Measurements from ENCODE around the gene PROB1. TPM values are rescaled to one million over a fixed set of nuclear protein-coding genes. Genes with fewer than 3 reads are reported as not detected.

PROB1 gene
- polyA plus RNA-seq, 1 donor from 2014 or later, result 0.74 TPM

DNA sequence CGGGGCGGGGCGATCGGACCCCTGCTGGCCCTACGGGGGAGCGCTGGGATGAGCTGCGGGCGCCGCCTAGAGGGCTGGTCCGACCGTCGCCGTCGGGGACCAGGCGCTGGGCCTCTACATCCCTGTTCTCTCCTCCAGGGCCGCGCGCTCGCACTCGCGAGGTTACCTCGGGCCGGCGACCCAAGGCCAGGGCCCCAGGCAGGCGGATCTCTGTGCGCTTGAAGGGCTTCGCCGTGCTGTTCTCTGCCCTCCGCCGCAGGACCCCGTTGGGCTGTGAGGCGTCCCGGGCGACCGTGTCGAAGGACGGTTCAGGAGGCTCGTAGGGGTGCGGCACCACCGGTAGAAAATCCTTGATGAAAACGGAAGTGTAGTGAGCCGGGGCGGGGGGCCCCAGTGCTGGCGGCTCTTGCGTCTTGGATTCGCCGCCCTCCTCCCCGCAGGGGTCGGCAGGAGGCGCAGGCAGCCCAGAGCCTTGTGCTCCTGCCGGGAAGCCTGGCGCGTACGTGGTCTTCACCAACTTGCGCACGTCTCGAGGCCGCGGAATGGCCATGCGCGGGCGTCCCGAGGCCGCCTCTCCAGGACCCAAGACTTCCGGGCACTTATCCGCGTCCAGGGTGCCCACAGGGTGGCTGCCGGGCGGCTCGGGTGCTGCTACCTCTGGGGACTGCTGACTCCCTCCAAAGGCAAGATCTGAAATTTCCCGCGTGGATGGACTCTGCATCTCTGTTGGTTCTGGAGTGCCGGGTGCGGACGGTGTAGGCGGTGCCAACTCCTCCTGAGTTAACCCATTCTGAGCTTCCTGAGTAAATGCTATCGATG lies 2.0 kb downstream of the PROB1 start:
- Histone ChIP-seq H3K4me3 (ENCODE audit: low read length) (peak overlapping the region; percentile 55), H3K9me3 (ENCODE audit: low read length) (no peaks in the 10 kb centered on the region), H3K4me2 (ENCODE audit: low read length) (no peak overlapping the region), H4K20me1 (ENCODE audit: insufficient read depth) (no peaks in the 10 kb centered on the region), H3K9me2 (ENCODE audit: insufficient read depth, low read length) (no peaks in the 10 kb centered on the region), H3K9ac (ENCODE audit: low read length) (no peak overlapping the region), H3K27ac (ENCODE audit: low read length) (no peak overlapping the region), H2AFZ (ENCODE audit: low read depth, low read length) (no peak overlapping the region), H3K27me3 (ENCODE audit: insufficient read depth, low read depth, low read length) (peaks cover 50% of the 10 kb centered on the region), H3K79me2 (replicated peaks; ENCODE audit: insufficient read depth, low read length) (no peaks in the 10 kb centered on the region), H3K36me3 (ENCODE audit: insufficient read depth, low read length) (no peaks in the 10 kb centered on the region), H3F3A (ENCODE audit: insufficient read depth, low read length, poor library complexity, severe bottlenecking) (no peaks in the 10 kb centered on the region)
- TF ChIP-seq EP300 (conservative IDR thresholded peaks at IDR 0.05; ENCODE audit: poor library complexity, severe bottlenecking) (no peak), POLR2AphosphoS5 (IDR thresholded peaks at IDR 0.05) (no peak), SMC3 (conservative IDR thresholded peaks at IDR 0.05; ENCODE audit: poor library complexity) (no peak), MXI1 (conservative IDR thresholded peaks at IDR 0.05; ENCODE audit: poor library complexity, severe bottlenecking) (peak; percentile 18), EZH2 (IDR thresholded peaks at IDR 0.05; ENCODE audit: borderline replicate concordance, insufficient read depth, low read length, poor library complexity, severe bottlenecking) (peak; percentile 36), TAF1 (IDR thresholded peaks at IDR 0.05; ENCODE audit: low read depth) (no peak), REST (IDR thresholded peaks at IDR 0.05; ENCODE audit: borderline replicate concordance) (no peak), CTCF (IDR thresholded peaks at IDR 0.05; ENCODE audit: poor library complexity, severe bottlenecking) (peak; percentile 11)

DNA sequence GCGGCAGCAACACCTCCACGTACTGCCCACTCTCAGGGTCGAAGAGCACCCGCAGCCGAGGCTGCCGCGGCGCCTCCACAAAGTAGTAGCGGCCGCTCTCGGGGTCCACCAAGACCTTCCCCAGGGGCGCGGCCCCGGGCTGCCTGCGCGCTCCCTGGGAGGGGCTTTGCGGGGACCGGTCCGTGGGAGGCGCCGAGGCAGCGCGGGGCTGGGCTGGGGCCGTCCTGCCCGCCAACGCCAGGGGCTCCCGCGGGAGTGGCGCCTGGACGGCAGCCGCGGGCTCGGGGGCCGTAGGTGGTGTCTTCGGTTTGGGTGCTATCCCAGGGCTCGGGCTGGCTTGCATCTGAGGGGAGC lies 2.6 kb downstream of the PROB1 start:
- no peak overlapping the region for H3K4me3 ChIP-seq (ENCODE audit: low read length)

More for the DNA sequence above, 2.6 kb downstream of the PROB1 start:
- no peaks in the 10 kb centered on the region for H3K79me2 ChIP-seq (replicated peaks; ENCODE audit: insufficient read depth, low read length)
- H3K27me3 ChIP-seq (ENCODE audit: insufficient read depth, low read depth, low read length), result peaks cover 50% of the 10 kb centered on the region
- no peaks in the 10 kb centered on the region for H3K9me2 ChIP-seq (ENCODE audit: insufficient read depth, low read length)
- no peak overlapping the region for H3K27ac ChIP-seq (ENCODE audit: low read length)
- no peaks in the 10 kb centered on the region for H4K20me1 ChIP-seq (ENCODE audit: insufficient read depth)
- H3K9ac ChIP-seq (ENCODE audit: low read length), result no peak overlapping the region
- no peaks in the 10 kb centered on the region for H3K36me3 ChIP-seq (ENCODE audit: insufficient read depth, low read length)
- H3K4me2 ChIP-seq (ENCODE audit: low read length), result no peak overlapping the region
- no peaks in the 10 kb centered on the region for H3F3A ChIP-seq (ENCODE audit: insufficient read depth, low read length, poor library complexity, severe bottlenecking)
- H3K9me3 ChIP-seq (ENCODE audit: low read length), result no peaks in the 10 kb centered on the region
- no peak overlapping the region for H2AFZ ChIP-seq (ENCODE audit: low read depth, low read length)
- TF ChIP-seq SMC3 (conservative IDR thresholded peaks at IDR 0.05; ENCODE audit: poor library complexity), result no peak
- TF ChIP-seq CTCF (IDR thresholded peaks at IDR 0.05; ENCODE audit: poor library complexity, severe bottlenecking), result no peak
- TF ChIP-seq EZH2 (IDR thresholded peaks at IDR 0.05; ENCODE audit: borderline replicate concordance, insufficient read depth, low read length, poor library complexity, severe bottlenecking), result no peak
- TF ChIP-seq TAF1 (IDR thresholded peaks at IDR 0.05; ENCODE audit: low read depth), result no peak
- no peak for TF ChIP-seq RAD21 (conservative IDR thresholded peaks at IDR 0.05)
- TF ChIP-seq REST (IDR thresholded peaks at IDR 0.05; ENCODE audit: borderline replicate concordance), result no peak
- TF ChIP-seq POLR2AphosphoS5 (IDR thresholded peaks at IDR 0.05), result no peak
- no peak for TF ChIP-seq EP300 (conservative IDR thresholded peaks at IDR 0.05; ENCODE audit: poor library complexity, severe bottlenecking)
- no peak for TF ChIP-seq MXI1 (conservative IDR thresholded peaks at IDR 0.05; ENCODE audit: poor library complexity, severe bottlenecking)
